Activated CD8-positive, alpha-beta memory T cell treated with anti-CD3 and anti-CD28 coated beads, Interleukin-2, amount 50 U/mL, for 24 hours (primary cell): ENCODE measurements around the gene LIN7C.

Experiments used
- DNase-seq: peaks from one replicate; pipeline ENCODE4 v3.0.0-alpha.2; 2020; ENCODE audit errors: extremely low read depth

The LIN7C gene

GRCh38 chr11:27509908-27510307, 3.3 kb upstream of the LIN7C start:
- DNase-seq = no peak

GRCh38 chr11:27507557-27508322, 1.2 kb upstream of the LIN7C start:
- DNase-seq = no peak

- no peak for DNase-seq
Measured at GRCh38 chr11:27505781-27506180, 788 bp downstream of the LIN7C start.

- no peak for DNase-seq
Measured at GRCh38 chr11:27504205-27504604, 2.4 kb downstream of the LIN7C start.

- no peak for DNase-seq
Measured at GRCh38 chr11:27501100-27501499, 5.5 kb downstream of the LIN7C start.

DNA sequence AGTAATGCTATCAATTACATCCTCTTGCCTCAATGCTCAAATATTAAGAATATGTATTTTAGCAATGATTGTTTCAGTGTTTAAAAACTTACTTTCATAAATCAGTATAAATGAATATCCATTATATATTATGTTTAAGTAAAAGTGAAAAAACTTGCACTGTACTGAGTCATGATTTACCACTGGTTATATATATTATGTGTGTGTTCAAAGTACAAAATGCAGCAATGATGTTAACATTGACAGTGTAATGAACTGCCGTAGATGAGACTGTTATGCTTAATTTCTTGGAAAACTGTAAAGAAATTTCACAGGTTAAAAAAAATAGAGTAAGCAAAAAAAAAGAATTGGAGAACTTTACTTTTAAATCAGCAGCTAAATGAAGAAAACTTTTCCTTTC, 8.7 kb downstream of the LIN7C start:
- no peak for DNase-seq

DNA sequence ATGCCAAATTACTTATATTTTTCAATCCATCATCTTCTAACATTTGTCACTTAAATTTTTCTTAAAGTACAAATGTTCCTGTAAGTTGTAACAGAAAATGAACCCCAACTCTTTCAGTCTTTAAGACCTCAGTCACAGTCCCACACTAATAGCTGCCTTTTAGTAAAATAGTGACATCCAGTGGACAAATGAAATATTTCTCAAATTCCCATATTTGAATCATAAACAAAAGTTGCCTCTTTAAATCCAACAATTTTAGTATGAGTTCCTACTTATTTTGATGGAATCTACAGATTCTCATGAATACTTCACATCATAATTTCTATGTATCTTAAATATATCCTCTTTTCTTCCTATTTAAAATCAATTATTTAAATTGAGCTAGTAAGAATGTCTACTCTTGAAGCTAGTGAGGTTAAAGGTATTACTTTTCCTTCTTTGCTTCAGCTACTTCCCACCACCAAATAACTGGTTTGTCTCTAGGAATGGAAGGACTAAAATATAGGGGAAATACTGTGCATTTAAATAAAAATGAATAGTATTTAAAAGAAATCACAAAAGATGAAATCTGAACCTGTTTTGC, 9.2 kb downstream of the LIN7C start:
- no peak for DNase-seq

GRCh38 chr11:27496461-27496860, 10.1 kb downstream of the LIN7C start:
- DNase-seq = no peak

GRCh38 chr11:27495710-27496300, 10.8 kb downstream of the LIN7C start:
- DNase-seq = no peak

GRCh38 chr11:27489092-27489491, 17.5 kb downstream of the LIN7C start:
- no peak for DNase-seq

DNA sequence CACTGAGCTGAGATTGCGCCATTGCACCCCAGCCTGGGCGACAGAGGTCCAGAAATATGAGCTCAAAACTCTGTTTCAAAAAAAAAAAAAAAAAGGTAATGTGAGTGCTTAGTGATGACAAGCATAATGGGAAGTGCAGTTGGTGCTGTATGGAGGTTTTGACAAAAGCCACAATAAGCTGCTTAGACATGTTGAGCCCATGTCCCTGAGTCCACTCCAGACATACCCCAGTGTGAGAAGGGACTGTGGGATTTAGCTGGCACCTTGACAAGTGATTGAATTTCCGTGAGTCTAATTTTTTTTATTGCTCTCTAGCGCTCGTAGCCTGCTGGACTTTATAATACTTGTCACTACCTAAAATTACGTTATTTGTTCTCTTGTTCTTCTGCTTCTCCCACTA, 18.9 kb downstream of the LIN7C start:
- no peak for DNase-seq

DNA sequence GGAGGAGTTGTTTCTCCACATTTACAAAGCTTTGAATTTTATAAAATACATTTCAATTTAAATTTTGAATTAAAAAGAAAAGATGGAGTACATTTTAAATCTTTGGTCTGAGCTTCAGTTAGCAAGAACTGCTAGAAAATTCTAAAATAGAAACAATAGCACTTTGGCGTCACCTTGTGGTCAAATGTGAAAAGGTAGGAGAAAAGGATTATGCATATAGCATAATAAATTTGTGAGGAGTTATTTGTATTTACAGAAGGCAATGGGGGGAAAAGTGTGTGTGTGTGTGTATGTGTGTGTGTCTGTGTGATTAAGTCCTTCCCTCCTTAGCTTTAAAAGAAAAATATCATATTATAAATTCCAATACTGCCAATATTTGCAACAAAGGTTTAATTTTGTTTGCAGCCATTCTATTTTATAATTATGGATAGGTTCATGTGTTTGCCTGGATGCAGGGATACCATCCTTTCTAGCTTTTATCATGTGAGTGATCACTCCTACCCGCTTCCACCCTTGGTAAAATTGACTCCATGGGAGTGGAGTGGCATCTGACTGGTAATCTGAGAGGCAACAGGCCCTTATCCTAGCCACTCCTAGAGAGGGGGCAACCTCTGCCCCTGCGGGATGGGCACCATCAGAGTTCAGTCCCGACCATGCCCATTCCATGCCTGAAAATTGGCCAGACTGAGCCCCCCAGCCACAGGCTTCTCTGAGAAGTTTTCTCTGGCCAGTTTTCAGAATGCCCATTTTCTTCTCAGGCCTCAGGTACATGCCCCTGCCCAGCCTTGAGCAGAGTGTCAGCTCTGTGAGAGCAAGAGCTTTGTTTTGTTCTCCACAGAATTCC, 20.4 kb downstream of the LIN7C start:
- DNase-seq = no peak

GRCh38 chr11:27482793-27483192, 23.8 kb downstream of the LIN7C start:
- no peak for DNase-seq

- no peak for DNase-seq
Measured at GRCh38 chr11:27481992-27482391, 24.6 kb downstream of the LIN7C start.

- no peak for DNase-seq
Measured at GRCh38 chr11:27477831-27478230, 28.7 kb downstream of the LIN7C start.

GRCh38 chr11:27477243-27477642, 29.3 kb downstream of the LIN7C start:
- no peak for DNase-seq

- DNase-seq = no peak
Measured at GRCh38 chr11:27475622-27476021, 30.9 kb downstream of the LIN7C start.

GRCh38 chr11:27473017-27473406, 33.6 kb downstream of the LIN7C start:
- DNase-seq = no peak

DNA sequence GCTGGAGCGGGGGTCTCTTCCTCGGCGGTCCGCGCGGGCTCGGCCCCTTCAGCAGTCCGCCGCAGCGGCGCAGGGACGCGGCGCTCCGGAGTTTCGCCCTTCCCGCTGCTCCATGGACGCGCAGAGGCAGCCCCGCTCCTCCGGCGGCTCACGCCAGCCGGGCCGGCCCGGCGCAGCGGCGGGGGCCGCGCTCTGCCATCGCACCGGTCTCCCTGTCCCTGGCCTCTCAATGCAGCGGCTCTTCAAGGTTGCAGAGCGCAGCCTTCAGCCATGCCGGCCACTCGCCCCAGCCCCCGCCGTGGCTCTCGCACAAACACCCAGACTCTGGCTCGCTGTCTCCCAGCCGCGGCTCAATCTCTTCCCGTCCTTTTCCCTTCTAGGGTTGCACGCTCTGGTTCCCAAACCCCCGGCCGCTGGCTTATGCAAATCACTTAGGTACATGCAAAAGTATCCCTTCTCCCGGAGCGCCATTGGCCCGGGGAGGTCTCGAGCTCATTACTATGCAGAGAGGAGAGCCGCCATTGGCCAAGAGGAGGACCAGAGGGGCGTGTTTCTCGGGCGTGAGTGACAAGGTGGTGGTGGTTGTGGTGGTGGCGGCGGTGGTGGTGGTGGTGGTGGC, 34.1 kb downstream of the LIN7C start, which contains the start of gene LGR4:
LGR4 (minus strand) TSS at position 393 of the 619 bp plus-strand sequence. CDS start 488 bp downstream, outside the sequence.
- peak; percentile 30 for DNase-seq

DNA sequence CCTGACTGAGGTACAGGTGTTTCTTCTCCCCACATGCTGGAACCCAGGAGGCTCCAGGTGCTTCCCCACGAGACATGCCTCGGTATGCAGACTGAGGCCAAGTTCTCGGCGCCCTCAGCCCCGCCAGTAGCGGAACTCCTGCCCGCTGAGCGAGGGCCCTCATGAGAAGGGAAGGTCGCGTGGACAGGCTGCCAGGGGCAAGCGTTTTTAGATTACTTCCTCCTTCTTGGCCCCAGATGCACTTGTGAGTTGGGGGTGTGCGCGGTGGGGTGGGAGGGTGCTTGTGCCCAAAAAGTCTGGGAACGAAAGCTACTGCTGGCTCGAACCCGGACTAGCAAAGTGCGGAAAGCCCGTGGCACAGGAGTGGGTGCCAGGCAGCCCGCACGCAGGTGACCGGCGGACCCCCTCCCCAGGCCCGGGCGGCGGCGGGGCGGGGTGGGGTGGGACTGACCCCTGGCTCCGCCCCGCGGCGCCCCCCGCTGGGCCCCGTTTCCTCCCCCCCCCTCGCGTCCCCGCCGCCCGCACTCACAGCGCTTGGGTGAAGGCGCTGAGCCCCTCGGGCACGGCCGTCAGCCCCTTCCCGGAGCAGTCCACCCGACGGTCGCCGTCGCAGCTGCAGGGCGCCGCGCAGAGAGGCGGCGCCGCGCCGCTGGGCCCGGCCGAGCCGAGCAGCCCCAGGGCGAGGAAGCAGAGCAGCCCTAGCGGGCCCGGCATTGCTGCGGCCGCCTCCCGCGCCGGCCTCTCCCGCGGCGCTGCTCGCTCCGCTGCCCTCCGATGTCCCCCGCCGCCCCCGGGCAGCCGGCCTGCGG, 34.8 kb downstream of the LIN7C start:
- DNase-seq = no peak
